Activated T-cell treated with anti-CD3 and anti-CD28 coated beads, Interleukin-2, amount 50 U/mL, for 1 hour (primary cell): ENCODE results near the gene TMEM94.
"Not testable (repeated sequence)": the region's sequence is repeated elsewhere in the genome, so short reads cannot be mapped to it uniquely, and the experiment has no call there.

ENCODE experiments used
- DNase-seq: peaks from one replicate; pipeline ENCODE4 v3.0.0-alpha.2; 2020

The TMEM94 gene

GRCh38 chr17:75445896-75446295 lies 10.5 kb upstream of the TMEM94 start:
- DNase-seq: not testable (repeated sequence)

- DNase-seq: no peak
Observed at GRCh38 chr17:75447951-75448856, 8.2 kb upstream of the TMEM94 start.

- DNase-seq: no peak
Observed at GRCh38 chr17:75450270-75450669, 6.2 kb upstream of the TMEM94 start.

- DNase-seq: no peak
Observed at GRCh38 chr17:75454193-75454592, 2.2 kb upstream of the TMEM94 start.

- not testable (repeated sequence) for DNase-seq
Observed at GRCh38 chr17:75454672-75455071, 1.8 kb upstream of the TMEM94 start.

- DNase-seq: no peak
Observed at GRCh38 chr17:75456039-75456416, 407 bp upstream of the TMEM94 start.

GRCh38 chr17:75457047-75457654 lies 716 bp downstream of the TMEM94 start:
- no peak for DNase-seq

GRCh38 chr17:75459246-75459589 lies 2.8 kb downstream of the TMEM94 start:
- DNase-seq: no peak

- DNase-seq: no peak
Observed at GRCh38 chr17:75459590-75460267, 3.3 kb downstream of the TMEM94 start.

- DNase-seq: no peak
Observed at GRCh38 chr17:75460295-75460694, 3.9 kb downstream of the TMEM94 start.

GRCh38 chr17:75463603-75464002 lies 7.2 kb downstream of the TMEM94 start:
- no peak for DNase-seq

- no peak for DNase-seq
Observed at GRCh38 chr17:75465039-75465438, 8.6 kb downstream of the TMEM94 start.

GRCh38 chr17:75468291-75468754 lies 11.9 kb downstream of the TMEM94 start:
- no peak for DNase-seq

GRCh38 chr17:75468779-75469373 lies 12.4 kb downstream of the TMEM94 start:
- no peak for DNase-seq

- DNase-seq: no peak
Observed at GRCh38 chr17:75471207-75471606, 14.8 kb downstream of the TMEM94 start.

GRCh38 chr17:75472119-75472518 lies 15.7 kb downstream of the TMEM94 start:
- no peak for DNase-seq

- DNase-seq: no peak
Observed at GRCh38 chr17:75473246-75473645, 16.8 kb downstream of the TMEM94 start.

- no peak for DNase-seq
Observed at GRCh38 chr17:75474736-75475135, 18.3 kb downstream of the TMEM94 start.

GRCh38 chr17:75475144-75475835 lies 18.9 kb downstream of the TMEM94 start:
- no peak for DNase-seq

GRCh38 chr17:75475851-75476250 lies 19.4 kb downstream of the TMEM94 start:
- no peak for DNase-seq

- no peak for DNase-seq
Observed at GRCh38 chr17:75476271-75476671, 19.8 kb downstream of the TMEM94 start.

- DNase-seq: no peak
Observed at GRCh38 chr17:75476752-75477489, 20.5 kb downstream of the TMEM94 start.
